Neural progenitor cell (in vitro differentiated cells): Measurements from ENCODE around the gene OPCML. TPM values are rescaled to one million over a fixed set of nuclear protein-coding genes. Genes with fewer than 3 reads are reported as not detected.

Experiments used
- DNase-seq: peaks from one replicate; pipeline ENCODE4 v3.0.0-alpha.2; 2016; ENCODE audit warnings: low spot score
- H2AFZ ChIP-seq: fragments of 200-600 bp; sonication (generic); replicated peaks from 2 replicates; pipeline ENCODE4 v1.6.1; 2016; ENCODE audit warnings: antibody characterized with exemption
- H3F3A ChIP-seq: fragments of 200-600 bp; sonication (generic); 2 replicates; pipeline ENCODE4 v1.6.1; 2016; ENCODE audit warnings: antibody characterized with exemption, low read depth
- H3K27ac ChIP-seq: fragments of 200-600 bp; sonication (generic); 2 replicates; pipeline ENCODE4 v1.5.1; 2016; ENCODE audit warnings: mild to moderate bottlenecking
- H3K27me3 ChIP-seq: fragments of 200-600 bp; sonication (generic); 2 replicates; pipeline ENCODE4 v1.6.1; 2016; ENCODE audit warnings: mild to moderate bottlenecking, moderate library complexity
- H3K36me3 ChIP-seq: fragments of 200-600 bp; sonication (generic); 2 replicates; pipeline ENCODE4 v1.5.1; 2016
- H3K4me1 ChIP-seq: fragments of 200-600 bp; sonication (generic); 2 replicates; pipeline ENCODE4 v1.6.1; 2016; ENCODE audit warnings: mixed run types
- H3K4me2 ChIP-seq: fragments of 200-600 bp; sonication (generic); 2 replicates; pipeline ENCODE4 v1.6.1; 2016
- H3K4me3 ChIP-seq: fragments of 200-600 bp; sonication (generic); 2 replicates; pipeline ENCODE4 v1.5.1; 2016
- H3K79me2 ChIP-seq: fragments of 200-600 bp; sonication (generic); 2 replicates; pipeline ENCODE4 v1.6.1; 2016; ENCODE audit warnings: low read depth
- H3K9ac ChIP-seq: fragments of 200-600 bp; sonication (generic); 2 replicates; pipeline ENCODE4 v1.6.1; 2016
- H3K9me3 ChIP-seq: fragments of 200-600 bp; sonication (generic); 2 replicates; pipeline ENCODE4 v1.5.1; 2016; ENCODE audit warnings: low read depth
- H4K20me1 ChIP-seq: fragments of 200-600 bp; sonication (generic); 2 replicates; pipeline ENCODE4 v1.6.1; 2016; ENCODE audit warnings: low read depth
- H3K27ac Mint-ChIP-seq: 3 replicates; pipeline ENCODE4 v1.8.0; 2021; ENCODE audit warnings: mixed read lengths
- H3K27me3 Mint-ChIP-seq: 2 replicates; pipeline ENCODE4 v1.8.0; 2022; ENCODE audit warnings: low read depth, mild to moderate bottlenecking, inconsistent platforms, moderate library complexity, mixed read lengths; ENCODE audit not compliant: insufficient read depth
- H3K36me3 Mint-ChIP-seq: 3 replicates; pipeline ENCODE4 v1.8.0; 2021; ENCODE audit warnings: mixed read lengths
- H3K4me1 Mint-ChIP-seq: 3 replicates; pipeline ENCODE4 v1.8.0; 2021; ENCODE audit warnings: mixed read lengths
- H3K4me3 Mint-ChIP-seq: 3 replicates; pipeline ENCODE4 v1.8.0; 2021; ENCODE audit warnings: mild to moderate bottlenecking, moderate library complexity, mixed read lengths
- H3K9me3 Mint-ChIP-seq: 3 replicates; pipeline ENCODE4 v1.8.0; 2020; ENCODE audit warnings: mixed read lengths
- CTCF ChIP-seq: fragments of 200-600 bp; sonication (generic); IDR thresholded peaks from 2 replicates; pipeline ENCODE4 v1.5.1; 2017; ENCODE audit warnings: antibody characterized with exemption, mild to moderate bottlenecking
- EZH2 ChIP-seq: fragments of 200-600 bp; sonication (generic); IDR thresholded peaks from 2 replicates; pipeline ENCODE4 v1.6.1; 2017; ENCODE audit warnings: antibody characterized with exemption, mild to moderate bottlenecking, moderate library complexity
- EZH2phosphoT487 ChIP-seq: fragments of 200-600 bp; sonication (generic); IDR thresholded peaks from 2 replicates; pipeline ENCODE4 v1.6.1; 2017; ENCODE audit warnings: antibody characterized with exemption
- total RNA-seq: library from RNA; depleted of rRNA; stranded (reverse); fragments of >200 nt; gene quantifications from 2 replicates; pipeline ENCODE4 v1.2.3, GENCODE V29; 2015; ENCODE audit warnings: low replicate concordance

Gene OPCML
- total RNA-seq, 1 donor from 2014 or later = 0.02 TPM

GRCh38 chr11:132853886-132854285 lies 678.4 kb downstream of the OPCML start:
- Histone ChIP-seq H4K20me1 (no peaks in the 10 kb centered on the region), H3K27me3 (no peaks in the 10 kb centered on the region), H2AFZ (no peak overlapping the region), H3K4me3 (no peak overlapping the region), H3K9me3 (no peaks in the 10 kb centered on the region), H3K27ac (no peak overlapping the region), H3K4me1 (peaks cover 7% of the 10 kb centered on the region), H3K4me2 (no peak overlapping the region), H3K36me3 (no peaks in the 10 kb centered on the region), H3K79me2 (no peaks in the 10 kb centered on the region), H3K9ac (no peak overlapping the region), H3F3A (no peaks in the 10 kb centered on the region)
- H3K9me3 Mint-ChIP-seq = peaks cover 8% of the 10 kb centered on the region
- peaks cover 19% of the 10 kb centered on the region for H3K4me1 Mint-ChIP-seq
- H3K36me3 Mint-ChIP-seq = no peaks in the 10 kb centered on the region
- no peak overlapping the region for H3K4me3 Mint-ChIP-seq
- H3K27ac Mint-ChIP-seq = no peak overlapping the region
- no peak for TF ChIP-seq CTCF
- no peak for TF ChIP-seq EZH2phosphoT487
- TF ChIP-seq EZH2 = no peak
- no peak for DNase-seq
- peaks cover 2% of the 10 kb centered on the region for H3K27me3 Mint-ChIP-seq

- H3K36me3 Mint-ChIP-seq = no peaks in the 10 kb centered on the region
- TF ChIP-seq EZH2phosphoT487 (no peak), EZH2 (no peak), CTCF (no peak)
Observed at GRCh38 chr11:132852361-132852760, 679.9 kb downstream of the OPCML start.

GRCh38 chr11:132851247-132851646 lies 681.1 kb downstream of the OPCML start:
- Histone ChIP-seq H3K36me3 (no peaks in the 10 kb centered on the region), H3K4me2 (no peak overlapping the region), H3K4me1 (no peaks in the 10 kb centered on the region), H3K4me3 (no peak overlapping the region), H2AFZ (no peak overlapping the region), H4K20me1 (no peaks in the 10 kb centered on the region), H3K27me3 (no peaks in the 10 kb centered on the region), H3K9ac (no peak overlapping the region), H3F3A (no peaks in the 10 kb centered on the region), H3K27ac (no peak overlapping the region), H3K9me3 (no peaks in the 10 kb centered on the region), H3K79me2 (no peaks in the 10 kb centered on the region)
- Mint-ChIP-seq H3K27ac (no peak overlapping the region), H3K27me3 (peaks cover 2% of the 10 kb centered on the region), H3K9me3 (peaks cover 8% of the 10 kb centered on the region), H3K36me3 (no peaks in the 10 kb centered on the region), H3K4me1 (peaks cover 5% of the 10 kb centered on the region), H3K4me3 (no peak overlapping the region)
- TF ChIP-seq EZH2phosphoT487 = no peak
- no peak for TF ChIP-seq EZH2
- no peak for TF ChIP-seq CTCF
- DNase-seq = no peak

More at GRCh38 chr11:132852361-132852760, 679.9 kb downstream of the OPCML start:
- Histone ChIP-seq H3K9me3 (no peaks in the 10 kb centered on the region), H3K4me1 (no peaks in the 10 kb centered on the region), H3K9ac (no peak overlapping the region), H3K4me2 (no peak overlapping the region), H3K79me2 (no peaks in the 10 kb centered on the region), H2AFZ (no peak overlapping the region), H3K27ac (no peak overlapping the region), H3K27me3 (no peaks in the 10 kb centered on the region), H3F3A (no peaks in the 10 kb centered on the region), H4K20me1 (no peaks in the 10 kb centered on the region), H3K4me3 (no peak overlapping the region), H3K36me3 (no peaks in the 10 kb centered on the region)
- no peak for DNase-seq
- Mint-ChIP-seq H3K4me3 (no peak overlapping the region), H3K9me3 (peaks cover 8% of the 10 kb centered on the region), H3K4me1 (peaks cover 5% of the 10 kb centered on the region), H3K27ac (no peak overlapping the region), H3K27me3 (peaks cover 2% of the 10 kb centered on the region)
